Peyer's patch (tissue), 4 donors: Measurements from ENCODE around the gene SRP72.

Experiments
- CTCF ChIP-seq, 6 experiments: fragments of 450-650 bp in 4 of 6; fragments of 200-600 bp in 2 of 6; sonication (generic) in 1 of 6; IDR thresholded peaks; one replicate each; pipeline ENCODE4 v1.5.1; 2017 to 2019; ENCODE audit warnings: antibody characterized with exemption in 6 of 6, mild to moderate bottlenecking in 3 of 6, moderate library complexity in 1 of 6
- POLR2A ChIP-seq, 2 donors: fragments of 450-650 bp; IDR thresholded peaks; one replicate each; pipeline ENCODE4 v1.5.1; 2017; ENCODE audit warnings: antibody characterized with exemption in 2 of 2, mild to moderate bottlenecking in 2 of 2, moderate library complexity in 2 of 2

- no peak for TF ChIP-seq POLR2A (IDR thresholded peaks at IDR 0.05)
- TF ChIP-seq CTCF (IDR thresholded peaks at IDR 0.05) = no peak
These were observed 8.5 kb downstream of the SRP72 start for GRCh38 chr4:56475917-56476316.
